Measurements from ENCODE around the gene RBFA.
"Not testable (repeated sequence)": the region's sequence is repeated elsewhere in the genome, so short reads cannot be mapped to it uniquely, and the experiment has no call there.

RBFA gene

GRCh38 chr18:80027719-80028118 lies 6.5 kb upstream of the RBFA start:
- DNase-seq (ENCODE audit: low read depth in 2 of 2): not testable (repeated sequence)

GRCh38 chr18:80029690-80030089 lies 4.5 kb upstream of the RBFA start:
- no peak for DNase-seq (ENCODE audit: low read depth in 2 of 2)

GRCh38 chr18:80033181-80034067 lies 810 bp upstream of the RBFA start:
- DNase-seq (ENCODE audit: low read depth in 2 of 2): peak in 1 of 2 experiments; percentile 32

GRCh38 chr18:80034852-80035406 lies 695 bp downstream of the RBFA start:
- DNase-seq (ENCODE audit: low read depth in 2 of 2): no peak

- DNase-seq (ENCODE audit: low read depth in 2 of 2): no peak
These were observed 1.8 kb downstream of the RBFA start for GRCh38 chr18:80035997-80036396.

- no peak for DNase-seq (ENCODE audit: low read depth in 2 of 2)
These were observed 3.1 kb downstream of the RBFA start for GRCh38 chr18:80037300-80037699.

- DNase-seq (ENCODE audit: low read depth in 2 of 2): no peak
These were observed 3.8 kb downstream of the RBFA start for GRCh38 chr18:80037869-80038630.

- no peak for DNase-seq (ENCODE audit: low read depth in 2 of 2)
These were observed 6.3 kb downstream of the RBFA start for GRCh38 chr18:80040515-80040914.

- DNase-seq (ENCODE audit: low read depth in 2 of 2): no peak
These were observed 7.2 kb downstream of the RBFA start for GRCh38 chr18:80041424-80041823.

- no peak for DNase-seq (ENCODE audit: low read depth in 2 of 2)
These were observed 8.6 kb downstream of the RBFA start for GRCh38 chr18:80042785-80043184.

- DNase-seq (ENCODE audit: low read depth in 2 of 2): no peak
These were observed 9.8 kb downstream of the RBFA start for GRCh38 chr18:80044072-80044471.

GRCh38 chr18:80046011-80046410 lies 11.8 kb downstream of the RBFA start:
- DNase-seq (ENCODE audit: low read depth in 2 of 2): no peak

GRCh38 chr18:80046431-80046830 lies 12.2 kb downstream of the RBFA start:
- no peak for DNase-seq (ENCODE audit: low read depth in 2 of 2)

- no peak for DNase-seq (ENCODE audit: low read depth in 2 of 2)
These were observed 12.8 kb downstream of the RBFA start for GRCh38 chr18:80046961-80047541.

- no peak for DNase-seq (ENCODE audit: low read depth in 2 of 2)
These were observed 16.6 kb downstream of the RBFA start for GRCh38 chr18:80050797-80051196.

GRCh38 chr18:80056095-80056494 lies 21.9 kb downstream of the RBFA start:
- DNase-seq (ENCODE audit: low read depth in 2 of 2): no peak

- DNase-seq (ENCODE audit: low read depth in 2 of 2): no peak
These were observed 25.7 kb downstream of the RBFA start for GRCh38 chr18:80059945-80060344.

- DNase-seq (ENCODE audit: low read depth in 2 of 2): no peak
These were observed 31.5 kb downstream of the RBFA start for GRCh38 chr18:80065705-80066104.

GRCh38 chr18:80067321-80067720 lies 33.1 kb downstream of the RBFA start:
- no peak for DNase-seq (ENCODE audit: low read depth in 2 of 2)

GRCh38 chr18:80067897-80068296 lies 33.7 kb downstream of the RBFA start:
- DNase-seq (ENCODE audit: low read depth in 2 of 2): no peak

GRCh38 chr18:80068571-80069272 lies 34.5 kb downstream of the RBFA start:
- no peak for DNase-seq (ENCODE audit: low read depth in 2 of 2)

- DNase-seq (ENCODE audit: low read depth in 2 of 2): no peak
These were observed 36.6 kb downstream of the RBFA start for GRCh38 chr18:80070825-80071224.
